GM12878 (cell line): ENCODE results near the gene PARP8.

ENCODE experiments used
- BHLHE40 ChIP-seq, 2 experiments: fragments of 450-650 bp in 1 of 2; IDR thresholded peaks; 2 replicates each; pipeline ENCODE4 v1.6.1; 2011 to 2017; ENCODE audit warnings: low read depth in 2 of 2, borderline replicate concordance in 1 of 2, improper control_type of control experiment in 1 of 2, low read length in 1 of 2, mild to moderate bottlenecking in 1 of 2
- CHD2 ChIP-seq: IDR thresholded peaks from 2 replicates; pipeline ENCODE4 v1.6.1; 2011; ENCODE audit warnings: low read depth, low read length, improper control_type of control experiment, borderline replicate concordance
- CTCF ChIP-seq, 3 experiments: IDR thresholded peaks in 2 of 3; conservative IDR thresholded peaks in 1 of 3; 2 replicates each; pipeline ENCODE4 v1.5.1; 2011; ENCODE audit warnings: low read depth in 3 of 3, low read length in 3 of 3, mild to moderate bottlenecking in 3 of 3, control low read depth in 2 of 3, moderate library complexity in 2 of 3, inconsistent platforms in 1 of 3, mixed read lengths in 1 of 3; ENCODE audit not compliant: control insufficient read depth in 2 of 3, insufficient read depth in 1 of 3; ENCODE audit errors: extremely low read depth in 1 of 3
- EZH2 ChIP-seq: IDR thresholded peaks from 2 replicates; pipeline ENCODE4 v1.6.1; 2012; ENCODE audit warnings: low read depth, mild to moderate bottlenecking, control low read depth, inconsistent platforms, low read length, borderline replicate concordance; ENCODE audit not compliant: control insufficient read depth
- MAX ChIP-seq: IDR thresholded peaks from 2 replicates; pipeline ENCODE4 v1.6.1; 2012; ENCODE audit warnings: low read depth, low read length, improper control_type of control experiment
- NR2C1 ChIP-seq: fragments of 450-650 bp; IDR thresholded peaks from 2 replicates; pipeline ENCODE4 v1.6.1; 2017; ENCODE audit warnings: antibody characterized with exemption, mild to moderate bottlenecking, moderate library complexity
- POLR2A ChIP-seq: IDR thresholded peaks from 2 replicates; pipeline ENCODE4 v1.6.1; 2011; ENCODE audit warnings: low read depth, mild to moderate bottlenecking, low read length
- POLR2AphosphoS5 ChIP-seq: IDR thresholded peaks from 2 replicates; pipeline ENCODE4 v1.6.1; 2011; ENCODE audit warnings: mild to moderate bottlenecking, low read length, inconsistent platforms
- REST ChIP-seq: IDR thresholded peaks from 2 replicates; pipeline ENCODE4 v1.6.1; 2012; ENCODE audit warnings: mild to moderate bottlenecking, low read depth, low read length
- SIX5 ChIP-seq: IDR thresholded peaks from 2 replicates; pipeline ENCODE4 v1.6.1; 2011; ENCODE audit warnings: mild to moderate bottlenecking, low read depth, low read length, moderate library complexity; ENCODE audit not compliant: severe bottlenecking
- SMC3 ChIP-seq: IDR thresholded peaks from 2 replicates; pipeline ENCODE4 v1.6.1; 2011; ENCODE audit warnings: low read length, improper control_type of control experiment, borderline replicate concordance
- SUZ12 ChIP-seq: fragments of 200-600 bp; sonication (generic); IDR thresholded peaks from one replicate; pipeline ENCODE4 v1.6.1; 2018; ENCODE audit warnings: antibody characterized with exemption, mild to moderate bottlenecking; ENCODE audit not compliant: unreplicated experiment
- TAF1 ChIP-seq: IDR thresholded peaks from 2 replicates; pipeline ENCODE4 v1.6.1; 2011; ENCODE audit warnings: mild to moderate bottlenecking, low read depth, low read length, borderline replicate concordance
- ZBTB33 ChIP-seq: fragments of 450-650 bp; IDR thresholded peaks from 2 replicates; pipeline ENCODE4 v1.6.1; 2017; ENCODE audit warnings: mild to moderate bottlenecking

GRCh38 chr5:50667023-50667652 is 701 bp downstream of the PARP8 start:
- no peak for TF ChIP-seq ZBTB33
- TF ChIP-seq CTCF (IDR thresholded peaks at IDR 0.05 in 2 of 3, conservative IDR thresholded peaks at IDR 0.05 in 1 of 3; ENCODE audit: control insufficient read depth in 2 of 3, extremely low read depth in 1 of 3, insufficient read depth in 1 of 3, low read depth in 3 of 3, low read length in 3 of 3), result no peak
- no peak for TF ChIP-seq MAX
- TF ChIP-seq POLR2AphosphoS5, result peak; percentile 59; the same call in 1 of the 2 replicates
- no peak for TF ChIP-seq SIX5
- TF ChIP-seq CHD2, result 0 out of 2 replicates have a peak, but pooled peaks have one; percentile 7
- TF ChIP-seq SUZ12, result no peak
- TF ChIP-seq POLR2A, result no peak; the same call in 1 of the 2 replicates
- TF ChIP-seq REST, result no peak
- no peak for TF ChIP-seq NR2C1
- TF ChIP-seq BHLHE40 (IDR thresholded peaks at IDR 0.05; ENCODE audit: borderline replicate concordance in 1 of 2, low read depth in 2 of 2, low read length in 1 of 2), result 0 out of 4 replicates have a peak, but pooled peaks of 1 of the 2 experiments have one; percentile 4
- TF ChIP-seq TAF1, result no peak
- no peak for TF ChIP-seq EZH2
- no peak for TF ChIP-seq SMC3
